ENCODE measurements around the gene TUG1. TPM values are rescaled to one million over a fixed set of nuclear protein-coding genes. Genes with fewer than 3 reads are reported as not detected.
A peak's percentile ranks its signal among the peaks of the same experiment; 100 is the strongest.

Gene TUG1
- total RNA-seq = 82.0 TPM

DNA sequence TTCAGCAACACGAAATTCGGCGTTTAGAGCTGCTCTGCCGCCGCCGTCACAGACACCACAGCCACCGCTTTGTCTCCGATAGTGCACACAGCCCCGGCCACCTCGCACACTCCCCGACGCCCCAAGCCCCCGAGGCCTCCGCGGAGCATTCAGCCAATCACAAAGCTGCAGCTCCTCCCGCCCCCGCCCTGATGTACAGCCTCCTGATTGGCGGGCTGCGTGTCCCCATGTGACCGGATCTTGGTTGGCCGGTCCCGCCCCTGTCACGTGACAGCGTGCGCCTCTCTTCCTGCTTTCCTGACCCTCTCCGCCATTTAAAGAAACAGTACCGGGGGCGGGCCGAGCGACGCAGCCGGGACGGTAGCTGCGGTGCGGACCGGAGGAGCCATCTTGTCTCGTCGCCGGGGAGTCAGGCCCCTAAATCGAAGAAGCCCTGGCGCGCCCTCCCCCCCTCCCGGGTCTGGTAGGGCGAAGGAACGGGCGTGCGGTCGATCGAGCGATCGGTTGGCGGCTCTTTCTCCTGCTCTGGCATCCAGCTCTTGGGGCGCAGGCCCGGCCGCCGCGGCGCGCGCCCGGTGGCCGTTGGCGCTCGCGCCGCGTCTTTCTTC, at the start of gene TUG1:
Gene TUG1, plus strand, starts transcription at position 342 of the 608 bp plus-strand sequence.
- H3K4me1 ChIP-seq (ENCODE audit: insufficient read depth, low read length) = peaks cover 24% of the 10 kb centered on the region
- H3K9me3 ChIP-seq (ENCODE audit: low read depth, low read length) = peaks cover 34% of the 10 kb centered on the region
- H3K4me3 ChIP-seq (ENCODE audit: low read length) = peak within 1 kb of the TSS; percentile 61
- H3K27me3 ChIP-seq (ENCODE audit: insufficient read depth, low read length) = no peaks in the 10 kb centered on the region

DNA sequence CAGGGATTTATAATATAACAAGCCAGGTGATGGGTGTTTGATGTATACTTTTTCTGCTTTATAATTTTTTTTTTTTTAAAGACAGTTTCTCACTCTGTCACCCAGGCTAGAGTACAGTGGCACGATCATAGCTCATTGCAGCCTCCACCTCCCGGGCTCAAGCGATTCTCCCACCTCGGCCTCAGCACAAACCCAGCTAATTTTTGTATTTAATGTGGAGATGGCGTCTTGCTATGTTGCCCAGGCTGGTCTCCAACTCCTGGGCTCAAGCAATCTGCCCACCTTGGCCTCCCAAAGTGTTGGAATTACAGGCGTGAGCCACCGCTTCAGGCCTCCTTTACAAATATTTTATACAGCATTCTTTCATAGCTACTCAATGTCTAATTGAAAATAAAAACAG, 49.1 kb upstream of the TUG1 start:
- Histone ChIP-seq H3K27me3 (ENCODE audit: insufficient read depth, low read length) (no peaks in the 10 kb centered on the region), H3K4me1 (ENCODE audit: insufficient read depth, low read length) (peaks cover 18% of the 10 kb centered on the region), H3K4me3 (ENCODE audit: low read length) (no peak overlapping the region), H3K9me3 (ENCODE audit: low read depth, low read length) (peaks cover 5% of the 10 kb centered on the region)

DNA sequence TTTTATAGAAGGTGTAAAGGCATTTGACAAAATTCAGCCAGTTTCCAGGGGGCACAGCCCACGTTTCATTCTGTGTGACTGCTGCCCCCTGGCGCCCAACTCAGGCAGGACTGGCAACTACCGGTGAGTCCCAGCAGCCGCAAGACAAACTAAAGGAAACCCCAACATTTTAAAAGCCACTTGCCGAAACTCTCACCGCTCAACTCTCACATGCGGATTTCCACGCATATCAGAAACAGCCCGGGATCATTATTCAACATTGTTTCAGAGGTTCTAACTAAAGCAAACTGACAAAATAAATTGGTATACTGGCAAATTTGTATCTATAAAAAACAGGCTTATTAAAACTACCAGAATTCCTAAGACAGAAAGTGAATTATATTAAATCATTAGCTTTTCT, 48.7 kb upstream of the TUG1 start:
- H3K4me3 ChIP-seq (ENCODE audit: low read length) = no peak overlapping the region
- H3K27me3 ChIP-seq (ENCODE audit: insufficient read depth, low read length) = no peaks in the 10 kb centered on the region
- peaks cover 18% of the 10 kb centered on the region for H3K4me1 ChIP-seq (ENCODE audit: insufficient read depth, low read length)
- peaks cover 5% of the 10 kb centered on the region for H3K9me3 ChIP-seq (ENCODE audit: low read depth, low read length)

DNA sequence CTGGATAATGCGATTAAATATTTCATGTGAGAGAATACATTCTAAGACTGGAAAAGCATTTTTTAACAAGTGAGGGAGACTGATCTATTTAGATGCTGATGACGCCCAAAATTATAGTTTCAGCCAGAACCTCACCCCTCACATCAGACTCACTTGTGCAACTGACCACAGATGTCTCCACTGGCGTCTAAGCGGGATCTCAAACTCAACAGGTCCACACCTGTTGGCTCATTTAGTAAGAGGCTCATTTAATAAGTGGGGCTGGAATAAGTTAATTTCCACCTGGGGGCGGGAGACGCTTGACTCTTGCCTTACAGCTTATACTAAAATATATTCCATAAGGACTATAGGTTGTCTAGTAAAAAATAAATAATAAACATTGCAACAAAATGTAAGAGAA, 48.0 kb upstream of the TUG1 start:
- Histone ChIP-seq H3K4me1 (ENCODE audit: insufficient read depth, low read length) (peaks cover 18% of the 10 kb centered on the region), H3K4me3 (ENCODE audit: low read length) (peak overlapping the region; percentile 41), H3K27me3 (ENCODE audit: insufficient read depth, low read length) (no peaks in the 10 kb centered on the region), H3K9me3 (ENCODE audit: low read depth, low read length) (no peaks in the 10 kb centered on the region)

DNA sequence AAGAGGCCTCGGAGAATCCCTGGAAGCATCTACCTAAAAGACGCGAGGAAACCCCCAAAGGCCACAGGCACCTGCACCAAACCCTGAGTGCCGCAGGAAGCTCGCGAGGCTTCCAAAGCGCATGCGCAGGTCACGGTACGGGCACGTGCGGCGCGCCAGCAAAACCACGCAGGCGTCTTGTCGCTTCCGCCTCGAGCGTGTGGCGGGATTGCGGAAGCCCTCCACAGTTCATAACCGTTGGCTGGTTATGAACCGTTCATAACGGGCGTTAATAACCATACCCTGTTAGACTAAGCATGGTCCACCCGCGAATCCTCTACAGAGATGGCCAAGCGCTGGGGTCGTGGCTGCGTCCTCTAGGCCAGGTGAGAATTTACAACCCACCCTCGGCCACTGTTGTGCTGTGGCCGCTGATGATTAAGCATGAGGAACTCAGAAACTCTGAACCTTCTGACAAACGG, 46.9 kb upstream of the TUG1 start:
- Histone ChIP-seq H3K4me1 (ENCODE audit: insufficient read depth, low read length) (peaks cover 18% of the 10 kb centered on the region), H3K9me3 (ENCODE audit: low read depth, low read length) (no peaks in the 10 kb centered on the region), H3K27me3 (ENCODE audit: insufficient read depth, low read length) (no peaks in the 10 kb centered on the region), H3K4me3 (ENCODE audit: low read length) (peak overlapping the region; percentile 41)

DNA sequence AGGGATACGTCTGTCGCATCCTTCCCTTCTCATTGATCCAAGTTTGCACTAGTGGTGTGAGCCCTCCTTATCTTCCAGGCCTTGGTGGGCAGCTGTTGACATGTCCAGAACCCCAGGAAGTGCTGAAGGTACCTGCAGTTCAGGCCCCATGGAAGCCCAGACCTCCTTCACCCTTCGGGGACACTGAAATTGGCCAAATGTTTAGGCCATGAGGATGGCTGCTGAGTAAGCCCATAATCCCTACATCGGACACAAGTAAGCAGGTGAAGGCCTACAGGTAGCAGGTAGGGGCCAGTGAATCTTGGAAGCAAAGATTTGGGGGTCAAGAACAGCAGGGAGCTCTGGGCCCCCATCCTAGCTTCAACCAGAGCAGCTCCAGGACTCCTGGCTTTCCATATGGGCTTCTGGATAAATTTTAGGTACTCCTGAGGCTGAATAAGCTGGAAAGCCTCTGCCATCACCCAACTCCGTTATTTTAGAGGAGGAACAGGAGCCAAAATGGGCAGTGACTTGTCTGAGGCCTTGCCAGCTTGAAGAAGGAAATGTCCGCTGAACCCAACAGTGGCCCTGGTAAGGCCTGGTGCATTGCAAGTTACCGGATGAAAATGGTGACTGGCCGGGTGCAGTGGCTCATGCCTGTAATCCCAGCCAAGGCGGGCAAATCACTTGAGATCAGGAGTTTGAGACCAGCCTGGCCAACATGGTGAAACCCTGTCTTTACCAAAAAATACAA, 45.7 kb upstream of the TUG1 start:
- Histone ChIP-seq H3K4me3 (ENCODE audit: low read length) (no peak overlapping the region), H3K4me1 (ENCODE audit: insufficient read depth, low read length) (peaks cover 18% of the 10 kb centered on the region), H3K9me3 (ENCODE audit: low read depth, low read length) (no peaks in the 10 kb centered on the region), H3K27me3 (ENCODE audit: insufficient read depth, low read length) (no peaks in the 10 kb centered on the region)

DNA sequence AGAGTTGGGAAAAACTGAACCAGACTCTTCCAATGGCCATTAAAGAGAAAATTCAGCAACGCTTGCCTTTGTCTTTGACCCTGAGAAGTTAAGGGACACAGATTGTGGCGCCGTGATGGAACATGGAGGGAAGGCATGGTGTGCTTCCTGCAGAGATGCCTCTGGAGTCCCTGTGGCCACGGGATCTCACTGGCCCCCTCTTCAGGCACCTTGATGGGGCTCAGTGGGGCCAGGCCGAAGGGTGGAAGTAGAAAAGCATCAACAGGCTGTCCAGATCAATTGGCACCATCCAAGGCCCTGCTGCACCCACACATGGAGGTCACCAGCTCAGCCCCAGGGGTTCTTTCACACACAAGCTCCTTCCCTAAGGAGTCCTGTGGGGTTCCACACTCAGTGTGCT, 43.4 kb upstream of the TUG1 start:
- Histone ChIP-seq H3K27me3 (ENCODE audit: insufficient read depth, low read length) (no peaks in the 10 kb centered on the region), H3K9me3 (ENCODE audit: low read depth, low read length) (no peaks in the 10 kb centered on the region), H3K4me3 (ENCODE audit: low read length) (no peak overlapping the region), H3K4me1 (ENCODE audit: insufficient read depth, low read length) (peaks cover 15% of the 10 kb centered on the region)

DNA sequence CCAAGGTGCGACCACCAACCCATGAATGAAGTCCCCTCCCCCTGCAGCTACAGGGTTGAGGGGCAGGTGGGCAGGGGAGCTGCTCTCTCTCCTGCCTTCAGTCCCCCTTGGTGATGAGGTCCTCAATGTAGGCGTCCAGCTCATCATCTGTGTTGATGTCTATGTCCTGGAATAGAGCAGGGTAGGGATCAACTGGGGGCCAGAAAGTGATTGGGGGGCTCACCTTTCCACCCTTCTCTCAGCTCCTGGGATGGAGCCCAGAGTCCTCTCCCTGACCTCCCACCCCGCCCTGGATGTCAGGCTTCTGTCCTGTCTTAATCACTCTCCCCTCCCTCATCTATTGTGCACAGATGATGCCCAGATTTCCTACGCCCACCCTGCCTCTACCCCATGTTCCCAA, 42.4 kb upstream of the TUG1 start:
- Histone ChIP-seq H3K9me3 (ENCODE audit: low read depth, low read length) (no peaks in the 10 kb centered on the region), H3K27me3 (ENCODE audit: insufficient read depth, low read length) (no peaks in the 10 kb centered on the region), H3K4me1 (ENCODE audit: insufficient read depth, low read length) (peaks cover 5% of the 10 kb centered on the region), H3K4me3 (ENCODE audit: low read length) (no peak overlapping the region)

DNA sequence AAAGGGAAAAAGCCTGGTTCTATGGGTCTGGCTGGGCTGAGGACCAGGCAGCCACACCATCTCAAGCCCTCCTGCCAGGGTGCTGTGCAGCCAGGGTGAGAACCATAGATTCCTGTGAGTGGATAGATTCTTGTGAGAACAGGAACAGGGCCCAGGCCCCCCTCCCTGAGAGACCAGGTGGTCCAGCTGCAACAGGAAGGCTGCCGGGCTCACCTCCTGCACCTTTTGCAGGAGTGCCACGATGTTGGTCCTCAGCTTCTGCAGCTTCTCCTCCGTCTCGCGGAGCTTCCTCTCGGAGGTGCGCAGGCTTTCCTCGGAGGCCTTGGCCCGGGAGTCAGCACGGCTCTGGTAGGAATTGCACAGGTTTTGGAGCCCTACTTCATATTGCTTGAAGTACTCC, 41.3 kb upstream of the TUG1 start:
- Histone ChIP-seq H3K4me1 (ENCODE audit: insufficient read depth, low read length) (no peaks in the 10 kb centered on the region), H3K4me3 (ENCODE audit: low read length) (no peak overlapping the region), H3K27me3 (ENCODE audit: insufficient read depth, low read length) (no peaks in the 10 kb centered on the region), H3K9me3 (ENCODE audit: low read depth, low read length) (no peaks in the 10 kb centered on the region)

DNA sequence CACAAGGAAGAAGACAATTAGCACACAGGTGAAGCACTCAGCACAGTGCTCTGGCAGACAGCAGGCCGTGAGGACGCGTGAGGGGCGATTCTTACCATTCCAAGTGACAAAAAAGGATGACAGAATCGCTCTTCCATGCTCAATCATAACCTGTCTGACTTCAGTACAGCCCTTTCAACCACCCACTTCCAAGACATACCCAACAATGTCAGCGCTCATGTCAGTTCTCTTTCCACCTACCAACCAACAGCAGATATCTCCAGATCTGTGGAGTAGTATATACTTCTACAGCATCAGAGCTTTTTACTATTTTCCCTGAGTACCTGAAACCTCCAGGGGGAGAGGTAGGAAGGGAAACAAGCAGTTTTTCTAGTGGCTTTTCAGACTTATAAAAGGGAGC, 40.7 kb upstream of the TUG1 start:
- no peaks in the 10 kb centered on the region for H3K27me3 ChIP-seq (ENCODE audit: insufficient read depth, low read length)
- H3K4me1 ChIP-seq (ENCODE audit: insufficient read depth, low read length) = no peaks in the 10 kb centered on the region
- no peaks in the 10 kb centered on the region for H3K9me3 ChIP-seq (ENCODE audit: low read depth, low read length)
- no peak overlapping the region for H3K4me3 ChIP-seq (ENCODE audit: low read length)

DNA sequence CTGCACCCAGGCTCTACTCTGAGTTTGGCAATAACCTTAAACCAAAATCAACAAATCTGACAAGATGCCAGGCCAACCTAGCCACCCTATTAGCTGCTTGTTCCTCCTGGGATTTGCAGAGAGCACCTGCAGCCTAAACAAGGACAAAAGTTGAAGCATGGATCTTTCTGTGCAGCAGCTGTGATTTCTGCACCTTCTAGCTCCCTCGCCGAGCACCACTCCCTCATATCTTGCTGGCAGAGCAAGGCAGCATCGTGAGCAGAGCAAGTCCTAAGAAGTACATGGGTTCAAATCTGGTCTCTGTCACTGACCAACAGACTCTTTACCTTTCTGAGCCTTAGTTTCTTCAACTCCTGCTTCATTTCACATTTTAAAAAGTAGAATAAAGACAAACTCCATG, 38.8 kb upstream of the TUG1 start:
- Histone ChIP-seq H3K27me3 (ENCODE audit: insufficient read depth, low read length) (no peaks in the 10 kb centered on the region), H3K4me1 (ENCODE audit: insufficient read depth, low read length) (no peaks in the 10 kb centered on the region), H3K9me3 (ENCODE audit: low read depth, low read length) (no peaks in the 10 kb centered on the region), H3K4me3 (ENCODE audit: low read length) (no peak overlapping the region)

DNA sequence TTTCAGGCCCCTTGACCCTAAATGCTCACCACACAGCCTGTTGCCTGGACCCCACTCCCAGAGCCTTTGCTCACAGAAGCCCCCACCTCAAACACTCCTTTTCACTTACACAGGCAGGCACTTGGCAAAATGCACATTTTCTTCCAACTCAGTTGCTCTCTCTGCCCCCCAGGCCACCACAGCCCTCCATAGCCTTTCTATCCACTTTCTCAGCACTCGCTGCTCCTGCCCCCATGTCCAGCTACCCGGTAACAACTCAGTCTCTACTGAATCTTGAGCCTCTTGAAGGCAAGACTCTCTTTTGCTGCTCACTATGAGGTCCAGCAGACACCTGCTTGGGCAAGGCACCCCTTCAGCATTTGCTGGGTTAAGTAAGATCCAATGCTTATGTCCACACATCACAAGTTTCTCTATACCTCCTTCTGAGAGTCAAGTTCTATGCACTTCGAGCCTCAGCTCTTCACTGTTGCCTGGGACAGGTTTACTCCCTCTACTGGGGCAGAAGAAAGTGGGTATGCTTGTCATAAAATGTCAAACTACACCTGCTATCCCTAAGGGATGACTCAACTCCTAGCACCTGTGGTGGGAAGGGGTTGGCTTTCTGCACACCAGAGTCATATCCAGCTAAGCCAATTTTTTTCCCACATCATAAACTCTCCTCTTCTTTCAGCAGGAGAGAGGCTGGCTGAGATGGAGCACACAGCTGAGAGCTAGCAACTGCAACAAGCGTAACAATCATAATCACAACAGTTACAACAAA, 37.3 kb upstream of the TUG1 start:
- no peaks in the 10 kb centered on the region for H3K27me3 ChIP-seq (ENCODE audit: insufficient read depth, low read length)
- no peaks in the 10 kb centered on the region for H3K4me1 ChIP-seq (ENCODE audit: insufficient read depth, low read length)
- H3K4me3 ChIP-seq (ENCODE audit: low read length) = no peak overlapping the region
- H3K9me3 ChIP-seq (ENCODE audit: low read depth, low read length) = no peaks in the 10 kb centered on the region

DNA sequence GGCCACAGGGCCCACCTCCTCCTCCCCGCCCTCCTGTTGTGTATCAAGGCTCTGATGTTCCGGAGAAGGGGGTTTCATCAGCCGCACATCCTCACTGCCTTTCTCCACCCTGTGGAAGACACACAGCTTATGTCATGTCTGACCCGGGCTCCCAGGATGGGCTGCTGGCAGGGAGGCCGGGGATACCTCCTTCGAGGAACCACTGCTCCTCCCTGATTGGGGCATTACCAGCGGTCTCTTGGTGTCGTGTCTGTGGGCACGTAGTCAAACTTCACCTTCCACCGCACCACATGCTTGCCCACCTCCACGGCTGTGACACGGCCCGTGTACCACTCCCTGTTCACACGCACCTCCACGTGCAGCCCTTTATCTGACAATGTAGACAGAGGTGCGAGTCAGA, 36.4 kb upstream of the TUG1 start:
- H3K4me1 ChIP-seq (ENCODE audit: insufficient read depth, low read length) = no peaks in the 10 kb centered on the region
- no peaks in the 10 kb centered on the region for H3K9me3 ChIP-seq (ENCODE audit: low read depth, low read length)
- H3K27me3 ChIP-seq (ENCODE audit: insufficient read depth, low read length) = no peaks in the 10 kb centered on the region
- H3K4me3 ChIP-seq (ENCODE audit: low read length) = no peak overlapping the region

DNA sequence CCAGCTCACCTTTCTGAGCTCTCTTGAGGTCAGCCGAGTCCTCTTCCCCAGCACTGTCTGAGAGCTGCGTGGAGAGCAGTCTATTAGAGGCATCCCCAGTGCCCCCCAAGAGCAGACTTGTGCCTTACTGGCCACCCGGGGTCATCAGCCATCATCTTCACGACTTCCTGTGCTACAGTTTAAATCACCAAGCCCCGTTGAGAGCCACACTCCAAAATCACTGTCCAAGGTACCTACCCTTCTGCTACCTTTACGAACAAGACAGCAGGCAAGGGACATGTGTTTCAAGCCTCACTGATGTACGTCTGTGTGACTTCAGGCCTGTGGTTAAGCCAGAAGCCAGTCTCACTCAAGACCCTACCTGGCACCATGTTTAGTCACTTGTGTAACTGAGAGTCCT, 35.6 kb upstream of the TUG1 start:
- no peaks in the 10 kb centered on the region for H3K4me1 ChIP-seq (ENCODE audit: insufficient read depth, low read length)
- no peak overlapping the region for H3K4me3 ChIP-seq (ENCODE audit: low read length)
- H3K9me3 ChIP-seq (ENCODE audit: low read depth, low read length) = no peaks in the 10 kb centered on the region
- no peaks in the 10 kb centered on the region for H3K27me3 ChIP-seq (ENCODE audit: insufficient read depth, low read length)

DNA sequence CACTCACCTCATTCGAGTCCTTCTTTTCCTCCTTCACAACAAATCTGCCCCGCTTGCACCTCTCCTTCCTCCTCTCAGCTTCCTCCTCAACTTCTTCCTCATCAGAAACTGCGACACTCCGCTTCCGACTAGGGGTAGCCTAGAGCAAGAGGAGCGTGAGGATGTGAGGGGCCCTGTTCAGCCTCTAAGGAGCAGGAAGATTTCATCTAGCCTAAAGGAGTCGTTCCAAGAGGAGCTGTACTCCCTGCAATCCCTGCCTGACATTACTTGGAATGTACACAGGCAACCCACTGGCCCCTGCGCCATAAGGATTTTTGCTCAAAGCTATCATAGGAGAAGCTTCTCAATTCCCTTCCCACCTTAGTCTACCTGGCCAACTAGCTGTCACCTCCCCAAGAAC, 35.0 kb upstream of the TUG1 start:
- no peaks in the 10 kb centered on the region for H3K9me3 ChIP-seq (ENCODE audit: low read depth, low read length)
- H3K4me3 ChIP-seq (ENCODE audit: low read length) = no peak overlapping the region
- H3K4me1 ChIP-seq (ENCODE audit: insufficient read depth, low read length) = no peaks in the 10 kb centered on the region

More for the DNA sequence above, 35.0 kb upstream of the TUG1 start:
- H3K27me3 ChIP-seq (ENCODE audit: insufficient read depth, low read length) = no peaks in the 10 kb centered on the region
